HEK293T (cell line): ENCODE results near the gene TPRX1.

Source experiments
- BHLHE40 ChIP-seq: fragments of 450-650 bp; IDR thresholded peaks from 2 replicates; pipeline ENCODE4 v1.6.1; 2016; ENCODE audit warnings: mild to moderate bottlenecking, moderate library complexity, borderline replicate concordance
- ELF4 ChIP-seq: fragments of 450-650 bp; IDR thresholded peaks from 2 replicates; pipeline ENCODE4 v1.6.1; 2017; ENCODE audit warnings: antibody characterized with exemption
- FOXA1 ChIP-seq: fragments of 450-650 bp; IDR thresholded peaks from 2 replicates; pipeline ENCODE4 v1.6.1; 2016; ENCODE audit warnings: mild to moderate bottlenecking
- TARDBP ChIP-seq: fragments of 450-650 bp; IDR thresholded peaks from 2 replicates; pipeline ENCODE4 v1.6.1; 2016

DNA sequence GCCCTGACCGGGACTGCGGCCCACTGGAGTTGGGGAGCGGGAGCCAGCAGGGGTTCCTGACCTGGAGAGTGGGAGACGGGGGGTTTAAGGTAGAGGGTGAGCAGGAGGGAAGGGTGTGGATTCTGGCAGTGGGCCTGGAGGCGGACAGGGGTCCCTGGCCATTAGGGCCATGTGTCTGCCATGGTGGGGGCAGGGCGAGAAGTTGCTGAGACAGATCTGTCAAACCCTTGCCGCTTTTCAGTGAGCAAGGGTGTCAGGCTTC is 38.1 kb downstream of the TPRX1 start:
- TF ChIP-seq BHLHE40, result no peak
- no peak for TF ChIP-seq TARDBP
- no peak for TF ChIP-seq FOXA1
- TF ChIP-seq ELF4, result no peak
